HG03520 (cell line): ENCODE data around the gene GRIA1.

Source experiments
- ATAC-seq: cut with Tn5 transposase; IDR thresholded peaks from one replicate; pipeline ENCODE4 v1.9.1; 2021; ENCODE audit warnings: mild to moderate bottlenecking, moderate library complexity; ENCODE audit not compliant: unreplicated experiment

Gene GRIA1

DNA sequence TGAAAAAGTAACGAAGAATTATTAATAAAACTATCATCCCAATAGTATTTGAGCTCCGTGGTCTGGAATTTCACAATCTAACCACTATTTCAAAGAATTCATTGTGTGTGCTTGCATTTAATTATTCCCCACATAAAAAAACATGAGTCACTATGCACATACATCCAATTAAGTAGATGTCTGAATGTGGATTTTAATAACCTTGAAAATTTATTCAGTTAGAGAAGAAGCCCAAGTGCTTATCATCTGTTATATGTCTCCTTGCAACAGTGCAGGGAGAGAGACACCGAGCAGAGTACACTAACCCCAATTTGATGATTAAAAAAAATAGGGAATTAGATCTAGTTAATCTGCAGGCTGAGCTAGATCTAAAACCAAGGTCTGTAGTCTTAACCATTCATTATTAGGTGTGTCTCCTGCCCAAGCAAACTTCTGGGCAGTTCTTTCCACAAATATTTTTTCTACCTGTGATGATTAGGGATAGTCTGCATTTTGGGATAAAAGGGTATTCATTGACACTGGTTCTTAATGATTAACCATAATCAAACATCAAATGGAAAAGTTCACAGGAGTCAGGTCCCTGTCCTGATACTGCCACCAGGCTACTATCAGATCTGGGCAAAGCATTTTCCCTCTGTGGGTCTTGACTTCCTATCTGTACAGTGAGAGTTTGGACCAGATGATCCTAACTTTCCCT is 164.2 kb downstream of the GRIA1 start:
- no peak for ATAC-seq

DNA sequence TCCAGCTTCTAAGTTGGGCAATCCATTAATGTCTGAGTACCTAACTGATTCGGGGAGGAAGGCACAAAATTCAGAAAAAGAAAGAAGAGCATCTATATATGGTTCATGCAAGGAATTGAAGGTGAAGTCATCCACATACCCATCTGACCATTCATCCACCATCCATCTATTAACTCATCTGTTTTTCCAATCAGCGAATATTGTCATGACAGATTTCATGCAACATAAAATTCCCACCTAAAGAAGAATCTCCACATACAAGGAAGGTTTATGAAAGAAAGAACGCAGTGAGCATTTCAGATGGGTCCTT is 164.7 kb downstream of the GRIA1 start:
- ATAC-seq, result no peak

- no peak for ATAC-seq
Measured at GRCh38 chr5:153658149-153658548, 167.7 kb downstream of the GRIA1 start.

DNA sequence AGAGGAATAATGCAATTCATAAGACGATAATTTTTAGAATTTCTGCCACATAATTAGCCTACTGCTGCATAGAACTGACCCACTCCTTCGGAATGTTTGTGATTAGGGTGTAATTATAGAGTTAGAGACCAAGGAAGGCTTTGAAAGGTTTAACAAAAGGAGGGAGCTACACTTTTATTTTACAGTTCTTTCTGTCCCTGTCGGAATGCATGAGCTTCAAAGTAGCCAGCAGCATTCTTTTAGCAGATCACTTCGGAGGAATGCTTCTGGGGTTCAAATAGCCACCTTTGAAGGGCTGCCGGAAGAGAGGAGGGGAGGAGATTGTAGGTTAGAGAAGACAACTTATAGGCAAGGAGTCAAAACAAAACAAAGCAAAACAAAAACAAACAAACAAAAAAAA is 168.1 kb downstream of the GRIA1 start:
- ATAC-seq, result no peak

DNA sequence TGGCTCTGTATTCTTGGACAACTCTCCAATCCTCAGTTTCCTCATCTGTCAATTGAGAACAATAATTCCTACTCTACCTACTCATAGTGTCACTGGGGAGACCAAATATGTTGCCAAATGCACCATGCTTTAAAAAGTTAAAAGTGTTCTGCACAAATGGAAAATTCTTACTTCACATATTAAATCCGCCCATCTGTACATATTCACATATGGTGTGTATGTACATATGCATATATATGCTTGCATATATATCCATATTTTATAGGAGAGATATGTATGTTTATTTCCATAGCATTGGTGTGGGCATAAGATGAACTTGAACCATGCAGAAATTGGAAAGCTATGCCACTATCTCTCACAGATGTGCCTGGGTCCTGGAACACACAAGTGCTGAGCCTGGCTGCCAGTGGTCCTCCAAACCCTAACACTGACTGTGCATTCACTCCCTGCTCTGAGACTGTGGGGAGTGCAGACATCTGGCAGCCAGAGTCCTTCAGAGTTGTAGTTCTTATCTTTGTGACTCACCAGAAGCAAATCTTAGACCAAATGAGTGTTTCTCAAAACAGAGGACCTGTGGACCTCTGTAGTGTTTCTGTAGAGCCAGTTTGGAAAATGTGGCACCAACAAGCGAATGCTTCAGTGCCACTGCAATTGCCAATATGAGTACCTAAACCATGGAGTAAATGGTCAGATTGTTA is 168.7 kb downstream of the GRIA1 start:
- no peak for ATAC-seq

DNA sequence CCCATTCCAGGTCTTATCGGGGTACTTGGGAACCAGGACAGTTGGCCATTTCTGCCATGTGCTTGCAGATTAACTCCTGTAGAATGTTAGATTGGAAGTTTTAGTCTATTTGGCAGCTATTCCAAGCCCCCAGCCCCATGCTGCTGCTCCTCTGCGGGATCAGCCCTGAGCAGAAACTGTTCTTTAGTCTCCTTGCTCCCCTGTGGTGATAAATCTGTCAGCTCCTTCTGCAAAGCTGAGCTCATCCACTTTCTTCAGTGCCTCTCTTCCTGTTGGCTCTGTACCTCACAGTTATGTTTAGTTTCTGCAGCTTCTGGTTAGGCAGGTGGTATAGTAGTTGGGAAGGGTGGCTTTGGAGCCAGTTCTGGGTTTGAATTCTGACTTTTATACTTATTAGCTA is 170.4 kb downstream of the GRIA1 start:
- ATAC-seq, result no peak

GRCh38 chr5:153661897-153662296 is 171.4 kb downstream of the GRIA1 start:
- ATAC-seq, result no peak

- ATAC-seq, result no peak
Measured at GRCh38 chr5:153670101-153670500, 179.6 kb downstream of the GRIA1 start.

DNA sequence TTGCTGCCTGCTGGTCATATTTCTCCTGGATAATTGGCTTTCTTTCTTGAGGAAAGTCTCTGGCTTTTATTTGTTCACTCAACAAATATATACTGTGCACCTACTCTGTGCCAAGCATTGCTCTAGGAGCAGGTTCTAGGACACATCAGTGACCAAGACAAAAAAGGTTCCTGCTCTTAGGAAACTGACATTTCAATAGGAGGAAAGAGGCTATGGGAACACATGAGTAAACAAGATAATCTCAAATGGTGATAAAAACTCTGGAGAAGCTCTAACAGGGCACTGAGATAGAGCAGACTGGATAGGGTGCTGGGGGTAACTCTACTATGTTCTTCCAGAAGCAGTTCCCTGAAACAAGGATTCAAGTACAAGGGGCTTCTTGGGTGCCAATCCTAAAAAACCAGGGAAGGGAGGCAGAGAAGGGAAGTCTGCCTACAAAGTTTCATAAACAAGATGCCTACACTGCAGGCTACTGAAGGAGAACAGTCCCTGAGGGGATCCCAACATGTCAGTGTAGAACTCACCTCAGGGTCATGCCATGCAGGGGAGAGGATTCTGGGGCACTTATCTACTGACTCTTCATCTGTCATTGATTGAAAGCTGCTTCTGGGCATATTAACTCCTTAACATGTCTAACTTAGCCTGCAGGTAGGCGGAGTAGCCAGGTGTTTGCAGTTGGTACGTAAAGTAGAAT is 181.3 kb downstream of the GRIA1 start:
- ATAC-seq, result no peak

DNA sequence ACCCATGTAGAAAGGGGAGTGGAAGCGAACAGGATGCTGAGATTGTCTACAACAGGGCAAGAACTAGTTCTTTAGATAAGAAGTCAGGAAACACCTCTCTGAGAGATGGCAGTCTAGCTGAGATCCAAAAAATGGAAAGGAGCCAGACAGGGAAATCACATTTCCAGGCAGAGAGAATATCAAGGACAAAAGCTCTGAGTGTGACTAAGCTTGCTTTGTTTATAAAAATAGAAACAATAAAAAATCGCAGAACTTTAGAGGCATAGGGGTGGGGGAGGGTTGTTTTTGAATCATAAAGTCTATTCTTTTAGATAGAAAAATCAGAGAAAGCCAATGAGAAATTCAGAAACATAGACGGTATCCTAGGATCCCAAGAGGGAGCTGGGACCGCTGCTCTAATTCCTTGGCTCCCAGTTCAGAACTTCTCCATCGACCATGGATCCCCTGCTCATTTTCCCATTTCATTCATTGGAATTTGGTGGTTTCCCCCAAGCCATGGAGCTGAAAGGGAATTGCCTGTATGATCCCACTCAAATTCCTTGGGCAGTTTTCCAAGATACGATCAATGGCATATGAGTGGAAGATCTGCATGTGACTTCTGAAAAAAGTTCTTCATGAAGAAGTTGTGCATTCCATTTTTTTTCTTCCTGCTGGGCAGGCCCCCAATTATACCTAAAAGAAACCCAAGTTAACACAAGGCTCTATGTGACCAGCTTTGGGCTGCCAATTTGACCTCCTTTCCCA is 182.0 kb downstream of the GRIA1 start:
- no peak for ATAC-seq

DNA sequence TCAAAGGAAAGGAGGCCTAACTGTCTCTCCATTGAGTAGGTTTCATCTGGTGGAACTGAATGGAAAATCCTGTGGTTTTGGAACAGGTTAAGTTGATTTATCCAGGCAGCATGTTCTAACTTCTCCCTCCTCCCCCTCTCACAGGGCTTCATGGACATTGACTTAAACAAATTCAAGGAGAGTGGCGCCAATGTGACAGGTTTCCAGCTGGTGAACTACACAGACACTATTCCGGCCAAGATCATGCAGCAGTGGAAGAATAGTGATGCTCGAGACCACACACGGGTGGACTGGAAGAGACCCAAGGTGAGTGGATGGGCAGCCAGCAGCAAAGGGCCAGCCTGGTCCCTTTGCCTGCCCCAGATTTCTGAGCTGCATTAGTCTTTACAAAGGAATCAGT is 183.9 kb downstream of the GRIA1 start:
- ATAC-seq, result no peak

DNA sequence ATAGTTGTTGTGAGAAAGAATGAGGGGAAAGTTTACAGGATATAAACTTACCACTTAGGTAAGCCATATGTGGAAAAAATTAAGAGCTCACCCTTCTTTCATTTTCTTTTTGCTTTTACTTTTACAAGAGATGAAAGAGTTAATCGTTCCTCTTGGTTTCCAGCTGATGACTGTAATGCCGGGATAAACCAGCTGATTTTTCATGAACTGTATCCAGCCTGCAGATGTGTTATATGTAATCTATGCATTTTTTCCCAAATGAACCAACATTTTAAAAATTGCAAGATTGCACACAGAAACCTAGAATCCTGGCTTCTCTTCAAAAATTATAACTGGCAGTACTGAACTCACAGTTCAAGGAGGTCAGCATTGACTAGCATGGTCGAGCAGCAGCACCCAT is 185.9 kb downstream of the GRIA1 start:
- ATAC-seq, result no peak

- no peak for ATAC-seq
Measured at GRCh38 chr5:153676821-153677220, 186.4 kb downstream of the GRIA1 start.

- ATAC-seq, result no peak
Measured at GRCh38 chr5:153678617-153679329, 188.3 kb downstream of the GRIA1 start.

DNA sequence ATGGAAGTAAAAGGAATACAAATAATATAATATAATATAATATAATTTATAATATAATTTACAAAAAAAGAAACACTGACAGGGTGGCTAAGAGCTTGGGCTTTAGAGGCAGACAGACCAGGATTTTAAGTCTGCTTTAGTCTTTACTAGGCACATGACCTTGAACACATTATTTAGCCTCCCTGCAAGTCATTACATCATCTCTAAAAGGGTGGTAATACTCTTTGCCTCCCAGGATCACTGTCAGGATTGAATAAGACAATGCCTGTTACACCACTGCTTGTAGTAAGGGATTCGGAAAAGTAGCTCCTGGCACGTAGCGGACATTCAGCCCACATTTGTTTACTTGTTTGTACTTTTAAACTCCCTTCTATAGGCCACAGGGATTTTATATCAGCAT is 199.8 kb downstream of the GRIA1 start:
- no peak for ATAC-seq

DNA sequence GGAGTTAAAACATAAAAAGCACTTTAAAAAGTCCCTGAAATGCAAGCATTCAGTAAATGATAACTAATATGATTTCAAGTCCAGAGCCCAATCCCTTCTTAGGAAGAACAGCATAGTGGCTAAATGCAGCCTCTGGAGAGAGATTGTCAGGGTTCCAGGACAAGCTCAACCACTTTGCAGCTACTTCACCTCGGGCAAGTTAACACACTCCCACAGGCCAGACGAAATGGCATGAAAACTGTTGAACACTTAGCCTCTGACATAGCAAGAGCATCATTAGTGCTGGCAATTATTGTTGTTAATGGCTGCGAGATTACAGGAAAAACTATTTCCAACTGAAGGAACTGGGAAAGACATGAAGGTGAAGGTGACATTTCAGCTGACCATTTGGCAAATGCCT is 205.8 kb downstream of the GRIA1 start:
- ATAC-seq, result no peak

- ATAC-seq, result no peak
Measured at GRCh38 chr5:153699035-153699434, 208.6 kb downstream of the GRIA1 start.

- ATAC-seq, result no peak
Measured at GRCh38 chr5:153700940-153701339, 210.5 kb downstream of the GRIA1 start.

DNA sequence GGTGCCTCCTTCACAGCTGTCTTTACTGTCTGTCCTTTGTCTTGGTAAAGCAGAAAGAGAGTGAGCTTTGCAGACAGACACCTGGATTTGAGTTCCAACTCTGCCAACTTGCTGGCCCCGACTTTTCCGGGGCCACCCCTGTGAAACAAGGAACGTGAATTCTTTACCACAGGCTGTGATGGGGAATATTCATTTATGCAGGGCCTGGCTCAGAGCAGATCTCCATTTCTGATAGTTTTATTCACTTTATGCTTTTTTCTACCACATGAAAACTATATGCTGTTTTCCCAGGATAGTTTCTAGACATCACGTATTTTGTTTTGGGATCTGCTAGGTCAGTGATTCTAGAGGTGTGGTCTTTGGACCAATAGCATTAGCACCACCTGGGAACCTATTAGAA is 211.8 kb downstream of the GRIA1 start:
- ATAC-seq, result no peak

DNA sequence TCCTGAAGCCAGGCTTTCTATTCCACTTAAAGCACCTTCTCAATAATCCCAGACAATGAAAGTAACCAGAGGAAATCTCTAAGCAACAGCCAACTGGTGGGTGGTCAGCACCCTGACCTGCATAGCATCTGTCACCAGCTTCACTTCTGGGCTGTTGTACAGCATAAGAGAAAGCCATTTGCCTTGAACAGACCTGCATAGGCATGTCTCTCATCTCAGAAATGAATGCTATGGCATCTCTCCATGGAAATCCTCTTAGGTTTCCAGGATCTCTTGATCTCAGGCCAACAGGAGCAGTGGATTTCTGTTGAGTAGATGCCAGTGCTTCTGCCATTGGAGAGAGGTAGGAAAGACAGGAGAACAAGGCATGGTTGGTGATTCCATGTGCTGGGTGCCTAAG is 213.6 kb downstream of the GRIA1 start:
- ATAC-seq, result no peak

- ATAC-seq, result no peak
Measured at GRCh38 chr5:153707626-153708025, 217.2 kb downstream of the GRIA1 start.
